ENCODE results near the gene FBN1.

The FBN1 gene

GRCh38 chr15:48645558-48646330 is at the start of gene FBN1:
Gene FBN1, minus strand, starts transcription at chr15:48645709. Its CDS starts 940 bp downstream, at chr15:48644769.
- peak within 1 kb of the TSS; percentile 68 for H3K4me2 ChIP-seq (ENCODE audit: low read length)
- H2AFZ ChIP-seq: peak within 1 kb of the TSS; percentile 84
- H3K79me2 ChIP-seq: no peaks in the 10 kb centered on the region
- H3K9me3 ChIP-seq (ENCODE audit: control insufficient read depth, low read length): no peaks in the 10 kb centered on the region
- H3K9ac ChIP-seq: no peak within 1 kb of the TSS
- H3K27ac ChIP-seq: peak within 1 kb of the TSS; percentile 39
- H3K27me3 ChIP-seq (ENCODE audit: control insufficient read depth, insufficient read depth, low read length): no peaks in the 10 kb centered on the region
- peak within 1 kb of the TSS; percentile 50 for H3K4me3 ChIP-seq (ENCODE audit: low read depth, low read length)
- no peak for TF ChIP-seq CTCF (IDR thresholded peaks at IDR 0.05)
- H3K4me1 ChIP-seq: no peaks in the 10 kb centered on the region
- no peaks in the 10 kb centered on the region for H3K36me3 ChIP-seq (ENCODE audit: control insufficient read depth, insufficient read depth, low read length)

GRCh38 chr15:48693484-48693883 is 48.0 kb upstream of the FBN1 start:
- H3K79me2 ChIP-seq: no peaks in the 10 kb centered on the region
- H3K27me3 ChIP-seq (ENCODE audit: control insufficient read depth, insufficient read depth, low read length): no peaks in the 10 kb centered on the region
- H3K36me3 ChIP-seq (ENCODE audit: control insufficient read depth, insufficient read depth, low read length): no peaks in the 10 kb centered on the region
- H3K9ac ChIP-seq: no peak overlapping the region
- no peak for TF ChIP-seq CTCF (IDR thresholded peaks at IDR 0.05)
- no peak overlapping the region for H3K4me3 ChIP-seq (ENCODE audit: low read depth, low read length)
- H3K9me3 ChIP-seq (ENCODE audit: control insufficient read depth, low read length): no peaks in the 10 kb centered on the region
- H3K27ac ChIP-seq: no peak overlapping the region
- no peaks in the 10 kb centered on the region for H3K4me1 ChIP-seq
- no peak overlapping the region for H3K4me2 ChIP-seq (ENCODE audit: low read length)
- no peak overlapping the region for H2AFZ ChIP-seq

GRCh38 chr15:48688493-48688892 is 43.0 kb upstream of the FBN1 start:
- TF ChIP-seq CTCF (IDR thresholded peaks at IDR 0.05): no peak
- H3K9ac ChIP-seq: no peak overlapping the region
- no peaks in the 10 kb centered on the region for H3K9me3 ChIP-seq (ENCODE audit: control insufficient read depth, low read length)
- no peak overlapping the region for H2AFZ ChIP-seq
- no peak overlapping the region for H3K4me2 ChIP-seq (ENCODE audit: low read length)
- no peaks in the 10 kb centered on the region for H3K79me2 ChIP-seq
- no peaks in the 10 kb centered on the region for H3K36me3 ChIP-seq (ENCODE audit: control insufficient read depth, insufficient read depth, low read length)
- H3K27me3 ChIP-seq (ENCODE audit: control insufficient read depth, insufficient read depth, low read length): no peaks in the 10 kb centered on the region
- no peaks in the 10 kb centered on the region for H3K4me1 ChIP-seq
- H3K4me3 ChIP-seq (ENCODE audit: low read depth, low read length): no peak overlapping the region
- no peak overlapping the region for H3K27ac ChIP-seq

GRCh38 chr15:48683991-48684765 is 38.7 kb upstream of the FBN1 start:
- H2AFZ ChIP-seq: no peak overlapping the region
- no peak for TF ChIP-seq CTCF (IDR thresholded peaks at IDR 0.05)
- H3K9me3 ChIP-seq (ENCODE audit: control insufficient read depth, low read length): no peaks in the 10 kb centered on the region
- H3K27me3 ChIP-seq (ENCODE audit: control insufficient read depth, insufficient read depth, low read length): no peaks in the 10 kb centered on the region
- H3K4me1 ChIP-seq: no peaks in the 10 kb centered on the region
- H3K36me3 ChIP-seq (ENCODE audit: control insufficient read depth, insufficient read depth, low read length): no peaks in the 10 kb centered on the region
- H3K79me2 ChIP-seq: no peaks in the 10 kb centered on the region
- H3K4me2 ChIP-seq (ENCODE audit: low read length): no peak overlapping the region
- no peak overlapping the region for H3K4me3 ChIP-seq (ENCODE audit: low read depth, low read length)
- H3K9ac ChIP-seq: no peak overlapping the region
- no peak overlapping the region for H3K27ac ChIP-seq

All from parathyroid adenoma (tissue), 2 donors.